Measurements from ENCODE around the gene PKP1.

The PKP1 gene

DNA sequence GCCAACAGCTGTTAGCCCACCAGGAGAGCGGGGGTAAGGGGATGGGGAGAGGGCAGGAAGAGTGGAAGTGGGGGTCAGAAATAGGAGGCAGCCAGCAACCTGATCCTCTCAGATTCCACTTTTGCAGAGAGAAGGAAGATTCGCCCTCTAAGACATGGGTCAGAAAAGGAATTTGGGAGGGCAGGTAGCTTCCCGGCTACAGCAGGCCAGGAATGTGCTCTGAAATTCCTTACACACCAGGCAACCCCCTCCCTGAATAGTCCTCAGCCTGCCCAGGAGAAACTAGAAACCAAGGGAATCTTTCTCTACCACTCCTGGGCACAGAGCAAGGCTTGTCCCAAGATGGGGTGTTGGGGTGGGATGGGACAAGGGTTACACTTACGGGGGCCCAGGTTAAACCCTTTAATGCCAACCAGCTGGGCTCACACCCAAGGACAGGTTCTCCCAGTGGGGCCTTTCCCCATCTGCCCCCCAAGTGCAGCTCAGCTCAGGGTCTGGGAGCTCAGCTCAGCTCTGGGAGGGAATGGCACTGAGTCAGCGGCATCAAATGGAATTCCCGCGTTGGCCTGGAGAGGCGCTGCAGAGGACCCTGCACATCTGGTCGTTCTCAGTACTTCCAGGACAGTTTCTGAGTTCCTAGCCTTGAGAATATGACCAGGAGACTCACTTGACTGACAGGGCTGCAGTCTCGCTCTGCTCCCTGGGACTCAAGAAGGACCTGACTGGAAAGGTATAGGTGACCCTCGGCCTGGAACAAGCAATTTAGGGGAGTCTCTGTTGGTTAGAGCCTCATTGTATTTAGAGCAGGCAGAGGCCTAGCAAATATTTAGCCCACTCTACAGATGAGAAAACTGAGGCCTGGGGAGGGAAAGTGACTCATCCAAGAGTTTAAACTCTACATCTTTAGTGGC is 93.4 kb downstream of the PKP1 start:
- no peak for DNase-seq

DNA sequence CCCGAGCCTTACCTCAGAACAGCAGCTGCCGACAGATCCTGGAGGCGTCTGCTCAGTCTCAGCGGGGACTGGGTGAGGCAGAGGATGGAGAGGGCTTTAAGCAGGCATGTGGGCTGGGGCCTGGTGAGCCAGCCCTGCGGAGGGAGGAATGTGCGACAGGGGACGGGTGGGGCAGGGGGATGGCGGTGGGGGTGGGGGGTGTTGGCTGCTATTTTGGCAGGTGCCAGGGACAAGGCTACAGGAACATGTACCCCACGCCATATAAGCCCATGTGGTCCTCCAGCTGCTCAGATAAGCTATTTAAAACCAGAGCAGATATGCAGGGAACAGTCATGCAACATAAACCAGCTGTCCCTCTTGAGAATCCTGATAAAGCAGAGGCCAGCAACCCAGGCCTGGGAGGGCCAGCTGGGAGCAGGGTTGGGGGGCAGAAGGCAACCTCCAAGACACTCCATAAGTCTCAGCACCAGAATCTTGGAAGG is 94.3 kb downstream of the PKP1 start, which contains the start of gene TNNT2:
TSS of gene TNNT2 (minus strand) at position 70 of the 482 bp plus-strand sequence. CDS start 4,426 bp downstream, outside the sequence.
- DNase-seq, result no peak

DNA sequence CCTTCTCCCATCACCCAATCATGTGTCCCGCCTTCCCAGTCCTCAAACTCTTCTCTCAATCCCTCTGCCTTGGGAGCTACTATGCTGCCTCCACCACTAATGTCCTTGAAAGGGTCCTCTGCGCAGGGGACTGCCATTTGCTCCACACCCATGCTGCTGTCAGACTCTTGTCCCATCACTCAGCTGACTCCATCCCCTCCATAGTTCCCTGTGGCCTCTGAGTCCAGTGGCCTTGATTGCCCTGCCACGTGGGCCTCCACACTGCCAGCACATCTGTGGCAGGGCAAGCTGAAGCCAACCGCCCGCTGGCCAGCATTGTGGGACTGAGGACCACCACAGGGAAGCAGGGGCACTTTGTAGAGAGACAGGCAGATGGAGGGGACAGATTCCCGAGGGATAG is 95.5 kb downstream of the PKP1 start:
- no peak for DNase-seq

DNA sequence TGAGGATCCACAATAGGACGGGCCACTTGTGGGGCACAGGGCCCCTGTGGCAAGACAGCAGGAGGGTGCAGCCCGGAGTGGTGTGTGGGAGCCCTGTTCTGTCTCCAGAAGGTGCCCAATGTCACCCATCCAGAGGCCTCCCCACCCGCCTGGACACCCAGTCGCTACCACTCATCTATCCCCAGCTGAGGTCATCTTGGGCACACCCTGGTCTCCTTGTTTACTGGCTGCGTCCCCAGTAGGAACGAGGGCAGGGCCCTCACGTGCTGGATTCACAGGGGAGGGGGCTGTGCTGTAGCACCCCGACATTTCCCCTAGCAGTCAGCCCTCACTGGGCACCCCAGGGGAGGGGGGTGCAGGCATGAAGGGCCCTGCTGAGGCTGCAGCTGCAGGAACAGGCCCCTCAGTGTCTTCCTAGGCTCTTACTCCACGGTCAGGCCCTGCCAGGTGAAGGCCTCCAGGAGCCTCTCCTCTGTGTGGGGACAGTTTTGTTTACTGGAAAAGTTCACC is 96.5 kb downstream of the PKP1 start:
- no peak for DNase-seq

DNA sequence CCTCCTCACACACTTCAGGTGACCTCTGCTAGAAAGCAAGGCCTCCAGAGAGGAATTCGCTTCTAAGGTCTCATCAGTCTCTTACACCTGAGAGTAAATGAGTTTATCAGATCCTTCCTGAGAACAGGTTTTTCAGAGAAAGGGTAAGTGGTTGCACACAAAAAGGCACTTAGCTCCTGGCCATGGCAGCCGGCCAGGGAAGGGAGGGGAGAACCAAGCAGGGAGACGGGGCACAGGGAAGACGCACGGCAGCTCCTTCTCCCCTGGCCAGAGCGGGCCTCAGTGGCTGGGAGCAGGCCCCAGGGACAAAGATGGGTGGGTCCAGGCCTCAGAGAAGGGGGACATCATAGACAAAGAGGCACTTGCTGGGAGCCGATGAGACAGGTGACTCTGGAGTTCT is 97.8 kb downstream of the PKP1 start:
- peak; percentile 82 for DNase-seq

All from NCI-H1105 treated with DMSO at 0.1 percent for 48 hours (cell line).